ENCODE measurements around the gene MAPKAPK5.

DNA sequence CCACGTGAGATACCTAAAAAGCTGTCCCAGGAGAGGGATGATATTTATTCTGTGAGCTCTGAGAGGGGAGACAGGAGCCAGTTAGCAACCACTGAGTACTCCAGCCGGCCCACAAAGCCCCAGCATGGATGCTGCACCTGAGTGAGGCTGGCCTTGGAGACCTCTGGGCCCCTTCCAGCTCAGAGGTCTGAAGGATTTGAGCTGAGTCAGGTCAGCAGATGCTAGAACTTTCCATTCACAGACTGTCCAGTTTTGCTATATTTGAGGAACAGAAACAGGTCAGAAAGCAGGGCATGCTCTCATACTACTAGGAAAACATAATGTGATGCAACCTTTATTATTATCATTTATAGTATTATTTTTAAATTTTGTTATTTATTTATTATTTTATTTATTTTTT lies 15.0 kb upstream of the MAPKAPK5 start:
- no peak for TF ChIP-seq POLR2A (IDR thresholded peaks at IDR 0.05)
- TF ChIP-seq, protein P1, sequence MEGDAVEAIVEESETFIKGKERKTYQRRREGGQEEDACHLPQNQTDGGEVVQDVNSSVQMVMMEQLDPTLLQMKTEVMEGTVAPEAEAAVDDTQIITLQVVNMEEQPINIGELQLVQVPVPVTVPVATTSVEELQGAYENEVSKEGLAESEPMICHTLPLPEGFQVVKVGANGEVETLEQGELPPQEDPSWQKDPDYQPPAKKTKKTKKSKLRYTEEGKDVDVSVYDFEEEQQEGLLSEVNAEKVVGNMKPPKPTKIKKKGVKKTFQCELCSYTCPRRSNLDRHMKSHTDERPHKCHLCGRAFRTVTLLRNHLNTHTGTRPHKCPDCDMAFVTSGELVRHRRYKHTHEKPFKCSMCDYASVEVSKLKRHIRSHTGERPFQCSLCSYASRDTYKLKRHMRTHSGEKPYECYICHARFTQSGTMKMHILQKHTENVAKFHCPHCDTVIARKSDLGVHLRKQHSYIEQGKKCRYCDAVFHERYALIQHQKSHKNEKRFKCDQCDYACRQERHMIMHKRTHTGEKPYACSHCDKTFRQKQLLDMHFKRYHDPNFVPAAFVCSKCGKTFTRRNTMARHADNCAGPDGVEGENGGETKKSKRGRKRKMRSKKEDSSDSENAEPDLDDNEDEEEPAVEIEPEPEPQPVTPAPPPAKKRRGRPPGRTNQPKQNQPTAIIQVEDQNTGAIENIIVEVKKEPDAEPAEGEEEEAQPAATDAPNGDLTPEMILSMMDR (IDR thresholded peaks at IDR 0.05), result no peak
